Measurements from ENCODE around the gene PAK4.
"Not testable (repeated sequence)": the region's sequence is repeated elsewhere in the genome, so short reads cannot be mapped to it uniquely, and the experiment has no call there.

The PAK4 gene

GRCh38 chr19:39100500-39101166 lies 25.0 kb upstream of the PAK4 start:
- DNase-seq (ENCODE audit: low read depth), result no peak

GRCh38 chr19:39103151-39103550 lies 22.4 kb upstream of the PAK4 start:
- DNase-seq (ENCODE audit: low read depth), result no peak

GRCh38 chr19:39104186-39104596 lies 21.4 kb upstream of the PAK4 start:
- no peak for DNase-seq (ENCODE audit: low read depth)

GRCh38 chr19:39106194-39106593 lies 19.4 kb upstream of the PAK4 start:
- no peak for DNase-seq (ENCODE audit: low read depth)

- DNase-seq (ENCODE audit: low read depth), result no peak
Measured at GRCh38 chr19:39109641-39110040, 15.9 kb upstream of the PAK4 start.

GRCh38 chr19:39110263-39110967 lies 15.2 kb upstream of the PAK4 start:
- no peak for DNase-seq (ENCODE audit: low read depth)

GRCh38 chr19:39111593-39112199 lies 13.9 kb upstream of the PAK4 start:
- DNase-seq (ENCODE audit: low read depth), result no peak

- DNase-seq (ENCODE audit: low read depth), result peak; percentile 62
Measured at GRCh38 chr19:39112338-39112890, 13.2 kb upstream of the PAK4 start.

- no peak for DNase-seq (ENCODE audit: low read depth)
Measured at GRCh38 chr19:39113199-39113598, 12.4 kb upstream of the PAK4 start.

GRCh38 chr19:39115105-39115847 lies 10.3 kb upstream of the PAK4 start:
- no peak for DNase-seq (ENCODE audit: low read depth)

GRCh38 chr19:39117023-39117422 lies 8.6 kb upstream of the PAK4 start:
- not testable (repeated sequence) for DNase-seq (ENCODE audit: low read depth)

GRCh38 chr19:39119830-39120229 lies 5.8 kb upstream of the PAK4 start:
- DNase-seq (ENCODE audit: low read depth), result no peak

- no peak for DNase-seq (ENCODE audit: low read depth)
Measured at GRCh38 chr19:39122934-39123731, 2.5 kb upstream of the PAK4 start.

- DNase-seq (ENCODE audit: low read depth), result no peak
Measured at GRCh38 chr19:39124136-39124764, 1.3 kb upstream of the PAK4 start.

- DNase-seq (ENCODE audit: low read depth), result no peak
Measured at GRCh38 chr19:39125199-39125553, 410 bp upstream of the PAK4 start.

GRCh38 chr19:39126312-39127187 lies 964 bp downstream of the PAK4 start:
- DNase-seq (ENCODE audit: low read depth), result peak; percentile 49

GRCh38 chr19:39127812-39128515 lies 2.4 kb downstream of the PAK4 start:
- DNase-seq (ENCODE audit: low read depth), result no peak

GRCh38 chr19:39128516-39129079 lies 3.0 kb downstream of the PAK4 start:
- no peak for DNase-seq (ENCODE audit: low read depth)

- DNase-seq (ENCODE audit: low read depth), result no peak
Measured at GRCh38 chr19:39129116-39129515, 3.5 kb downstream of the PAK4 start.

All from amniotic epithelial cell (primary cell).